SH-SY5Y (cell line): Measurements from ENCODE around the gene RBMS2.

Experiments
- GATA2 ChIP-seq: IDR thresholded peaks from 2 replicates; pipeline ENCODE4 v1.6.1; 2011; ENCODE audit warnings: mild to moderate bottlenecking, low read depth, low read length
- GATA3 ChIP-seq: IDR thresholded peaks from 2 replicates; pipeline ENCODE4 v1.6.1; 2011; ENCODE audit warnings: low read depth, mild to moderate bottlenecking, low read length, moderate library complexity

GRCh38 chr12:56599797-56600196 lies 78.2 kb downstream of the RBMS2 start:
- TF ChIP-seq GATA3 (no peak), GATA2 (no peak)
